GM12891 (cell line): ENCODE measurements around the gene RMND5B.

ENCODE experiments used
- POLR2A ChIP-seq: IDR thresholded peaks from 2 replicates; pipeline ENCODE4 v1.6.1; 2011; ENCODE audit warnings: low read depth, low read length, control low read depth
- POLR2AphosphoS5 ChIP-seq: IDR thresholded peaks from 2 replicates; pipeline ENCODE4 v1.6.1; 2011; ENCODE audit warnings: low read depth, low read length, control low read depth
- POU2F2 ChIP-seq: IDR thresholded peaks from 2 replicates; pipeline ENCODE4 v1.6.1; 2011; ENCODE audit warnings: low read depth, mild to moderate bottlenecking, control low read depth, low read length, moderate library complexity
- SPI1 ChIP-seq: IDR thresholded peaks from 2 replicates; pipeline ENCODE4 v1.6.1; 2011; ENCODE audit warnings: low read depth, low read length, control low read depth
- TAF1 ChIP-seq: IDR thresholded peaks from 2 replicates; pipeline ENCODE4 v1.6.1; 2011; ENCODE audit warnings: low read depth, low read length, control low read depth

DNA sequence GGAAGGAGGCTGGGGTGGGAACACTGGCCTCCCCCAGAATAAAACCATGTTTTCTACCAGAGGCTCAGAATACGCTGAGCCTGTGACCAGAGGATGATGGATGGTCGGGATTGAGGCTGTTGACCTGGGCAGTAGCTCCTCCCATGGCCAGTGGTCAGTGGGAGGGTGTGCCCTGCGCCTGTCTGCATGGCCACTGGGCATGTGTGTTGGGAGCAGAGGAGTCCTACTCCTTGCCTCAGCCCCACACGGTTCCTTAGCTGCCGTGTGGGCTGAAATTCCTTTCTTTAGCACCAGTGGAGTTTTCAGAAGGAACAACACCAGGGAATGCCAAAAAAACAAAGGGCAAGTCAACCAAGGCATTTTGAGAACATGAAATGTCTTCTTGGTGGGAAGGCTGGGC is 8.5 kb upstream of the RMND5B start:
- no peak for TF ChIP-seq POLR2AphosphoS5
- TF ChIP-seq POLR2A = no peak
- TF ChIP-seq TAF1 = no peak
- no peak for TF ChIP-seq POU2F2
- no peak for TF ChIP-seq SPI1
